ENCODE results near the gene OGFOD2.

OGFOD2 gene

DNA sequence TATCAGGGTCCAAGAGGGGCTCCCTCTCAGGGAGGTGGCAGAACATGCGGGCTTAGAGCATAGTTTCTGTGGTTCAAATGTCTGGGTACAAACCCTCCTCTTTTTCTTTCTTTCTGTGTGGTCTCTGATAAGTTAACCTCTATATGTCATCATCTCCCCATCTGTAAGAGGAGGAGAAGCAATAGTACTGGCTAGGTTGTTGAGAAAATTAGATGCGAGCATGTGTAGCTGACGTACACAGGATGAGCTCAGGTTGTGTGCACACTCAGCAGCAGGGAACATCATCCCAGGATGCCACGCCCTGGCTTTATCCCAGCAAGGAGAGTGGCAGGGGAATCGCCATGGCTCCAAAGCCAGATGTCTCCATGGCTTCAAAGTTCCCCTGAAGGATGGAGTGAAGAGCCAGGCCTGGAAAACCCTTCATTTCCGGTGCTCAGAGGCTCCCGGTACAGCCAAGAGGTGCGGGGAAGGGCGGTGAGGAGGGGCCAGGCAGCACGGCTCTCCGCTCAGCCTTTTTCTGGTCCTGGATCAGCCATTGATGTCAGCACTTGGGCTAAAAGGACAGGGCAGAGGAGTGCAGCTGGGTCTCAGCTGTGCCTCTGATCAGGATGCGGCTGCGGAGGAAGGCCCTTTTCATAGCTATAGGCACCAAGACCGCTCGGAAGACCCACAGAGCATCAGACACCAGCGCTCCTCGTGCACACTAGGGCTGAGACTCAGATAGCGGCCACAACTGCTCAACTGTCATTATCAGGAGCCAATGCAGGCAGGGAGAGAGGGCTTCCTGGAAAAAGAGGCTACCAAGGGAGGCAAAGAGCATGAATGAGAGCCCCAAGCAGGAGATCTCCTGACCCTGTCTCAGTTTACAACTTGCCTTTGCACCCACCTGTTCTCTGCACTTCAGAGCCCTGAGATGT, 46.9 kb downstream of the OGFOD2 start:
- no peak for TF ChIP-seq ISL1 (CRISPR knock-in tag; IDR thresholded peaks at IDR 0.05)
- TF ChIP-seq ZFP30 (CRISPR knock-in tag; IDR thresholded peaks at IDR 0.05), result no peak
- no peak for TF ChIP-seq ZFP3 (CRISPR knock-in tag; IDR thresholded peaks at IDR 0.05)
- TF ChIP-seq ZNF70 (CRISPR knock-in tag; IDR thresholded peaks at IDR 0.05), result no peak
- no peak for TF ChIP-seq CSRNP3 (CRISPR knock-in tag; IDR thresholded peaks at IDR 0.05)
- TF ChIP-seq TCF4 (CRISPR knock-in tag; IDR thresholded peaks at IDR 0.05; ENCODE audit: borderline replicate concordance), result no peak
- no peak for TF ChIP-seq RARB (CRISPR knock-in tag; IDR thresholded peaks at IDR 0.05)
- no peak for TF ChIP-seq ZC3H10 (CRISPR knock-in tag; IDR thresholded peaks at IDR 0.05)
- no peak for TF ChIP-seq ARNTL (CRISPR knock-in tag; IDR thresholded peaks at IDR 0.05; ENCODE audit: borderline replicate concordance, low read depth)
- TF ChIP-seq PPARA (CRISPR knock-in tag; IDR thresholded peaks at IDR 0.05; ENCODE audit: borderline replicate concordance), result no peak
- TF ChIP-seq SNAI2 (CRISPR knock-in tag; IDR thresholded peaks at IDR 0.05), result no peak
- TF ChIP-seq ZNF8 (CRISPR knock-in tag; IDR thresholded peaks at IDR 0.05), result no peak
- no peak for ATAC-seq

DNA sequence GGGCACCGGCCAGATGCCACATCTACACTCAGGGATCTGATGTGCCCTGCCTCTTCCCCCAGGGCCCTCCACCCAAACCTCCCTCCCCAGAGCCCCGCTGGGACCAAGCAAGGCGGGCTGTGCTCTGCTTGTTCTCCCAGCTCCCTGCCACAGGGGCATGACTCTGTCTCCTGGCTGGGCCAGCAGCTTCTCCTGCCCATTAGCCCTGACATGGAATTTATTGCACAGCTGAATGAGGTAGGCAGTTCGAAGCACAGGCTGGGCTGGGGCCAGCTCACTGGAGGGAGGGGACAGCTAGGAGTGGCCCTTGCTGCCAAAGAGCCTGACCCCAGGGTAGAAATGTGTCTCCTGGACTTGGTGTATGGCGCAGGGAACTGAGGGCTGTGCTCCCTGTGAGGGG, 47.8 kb downstream of the OGFOD2 start:
- TF ChIP-seq ESRRG (CRISPR knock-in tag; IDR thresholded peaks at IDR 0.05) (no peak), ZFP30 (CRISPR knock-in tag; IDR thresholded peaks at IDR 0.05) (no peak), ZNF8 (CRISPR knock-in tag; IDR thresholded peaks at IDR 0.05) (no peak), GLIS3 (CRISPR knock-in tag; IDR thresholded peaks at IDR 0.05) (no peak), ZNF70 (CRISPR knock-in tag; IDR thresholded peaks at IDR 0.05) (no peak), ARNTL (CRISPR knock-in tag; IDR thresholded peaks at IDR 0.05; ENCODE audit: borderline replicate concordance, low read depth) (no peak), ZNF565 (CRISPR knock-in tag; conservative IDR thresholded peaks at IDR 0.05; ENCODE audit: low read depth) (no peak), OSR1 (CRISPR knock-in tag; IDR thresholded peaks at IDR 0.05) (no peak), POU6F1 (CRISPR knock-in tag; IDR thresholded peaks at IDR 0.05; ENCODE audit: borderline replicate concordance, low read depth) (no peak), RARB (CRISPR knock-in tag; IDR thresholded peaks at IDR 0.05) (no peak), SNAI2 (CRISPR knock-in tag; IDR thresholded peaks at IDR 0.05) (no peak), TOX (CRISPR knock-in tag; IDR thresholded peaks at IDR 0.05; ENCODE audit: borderline replicate concordance) (no peak), ZFP3 (CRISPR knock-in tag; IDR thresholded peaks at IDR 0.05) (no peak), PPARA (CRISPR knock-in tag; IDR thresholded peaks at IDR 0.05; ENCODE audit: borderline replicate concordance) (no peak)
- TF ChIP-seq, protein P1, sequence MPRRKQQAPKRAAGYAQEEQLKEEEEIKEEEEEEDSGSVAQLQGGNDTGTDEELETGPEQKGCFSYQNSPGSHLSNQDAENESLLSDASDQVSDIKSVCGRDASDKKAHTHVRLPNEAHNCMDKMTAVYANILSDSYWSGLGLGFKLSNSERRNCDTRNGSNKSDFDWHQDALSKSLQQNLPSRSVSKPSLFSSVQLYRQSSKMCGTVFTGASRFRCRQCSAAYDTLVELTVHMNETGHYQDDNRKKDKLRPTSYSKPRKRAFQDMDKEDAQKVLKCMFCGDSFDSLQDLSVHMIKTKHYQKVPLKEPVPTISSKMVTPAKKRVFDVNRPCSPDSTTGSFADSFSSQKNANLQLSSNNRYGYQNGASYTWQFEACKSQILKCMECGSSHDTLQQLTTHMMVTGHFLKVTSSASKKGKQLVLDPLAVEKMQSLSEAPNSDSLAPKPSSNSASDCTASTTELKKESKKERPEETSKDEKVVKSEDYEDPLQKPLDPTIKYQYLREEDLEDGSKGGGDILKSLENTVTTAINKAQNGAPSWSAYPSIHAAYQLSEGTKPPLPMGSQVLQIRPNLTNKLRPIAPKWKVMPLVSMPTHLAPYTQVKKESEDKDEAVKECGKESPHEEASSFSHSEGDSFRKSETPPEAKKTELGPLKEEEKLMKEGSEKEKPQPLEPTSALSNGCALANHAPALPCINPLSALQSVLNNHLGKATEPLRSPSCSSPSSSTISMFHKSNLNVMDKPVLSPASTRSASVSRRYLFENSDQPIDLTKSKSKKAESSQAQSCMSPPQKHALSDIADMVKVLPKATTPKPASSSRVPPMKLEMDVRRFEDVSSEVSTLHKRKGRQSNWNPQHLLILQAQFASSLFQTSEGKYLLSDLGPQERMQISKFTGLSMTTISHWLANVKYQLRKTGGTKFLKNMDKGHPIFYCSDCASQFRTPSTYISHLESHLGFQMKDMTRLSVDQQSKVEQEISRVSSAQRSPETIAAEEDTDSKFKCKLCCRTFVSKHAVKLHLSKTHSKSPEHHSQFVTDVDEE (CRISPR knock-in tag; IDR thresholded peaks at IDR 0.05), result no peak
- no peak for ATAC-seq

GRCh38 chr12:123024819-123025391, 49.9 kb downstream of the OGFOD2 start:
- no peak; the same call in 2 of the 3 replicates for ATAC-seq
- TF ChIP-seq TOX (CRISPR knock-in tag; IDR thresholded peaks at IDR 0.05; ENCODE audit: borderline replicate concordance), result no peak
- TF ChIP-seq ZC3H10 (CRISPR knock-in tag; IDR thresholded peaks at IDR 0.05), result no peak
- TF ChIP-seq TCF4 (CRISPR knock-in tag; IDR thresholded peaks at IDR 0.05; ENCODE audit: borderline replicate concordance), result no peak
- no peak for TF ChIP-seq ESRRG (CRISPR knock-in tag; IDR thresholded peaks at IDR 0.05)
- TF ChIP-seq PPARA (CRISPR knock-in tag; IDR thresholded peaks at IDR 0.05; ENCODE audit: borderline replicate concordance), result no peak
- TF ChIP-seq ZNF565 (CRISPR knock-in tag; conservative IDR thresholded peaks at IDR 0.05; ENCODE audit: low read depth), result no peak
- TF ChIP-seq POU6F1 (CRISPR knock-in tag; IDR thresholded peaks at IDR 0.05; ENCODE audit: borderline replicate concordance, low read depth), result no peak
